ENCODE data around the gene CLDN1. TPM values are rescaled to one million over a fixed set of nuclear protein-coding genes. Genes with fewer than 3 reads are reported as not detected.

Gene CLDN1
- total and polyA plus RNA-seq, 9 donors: 1.8 to 258 (median 13.2) TPM

DNA sequence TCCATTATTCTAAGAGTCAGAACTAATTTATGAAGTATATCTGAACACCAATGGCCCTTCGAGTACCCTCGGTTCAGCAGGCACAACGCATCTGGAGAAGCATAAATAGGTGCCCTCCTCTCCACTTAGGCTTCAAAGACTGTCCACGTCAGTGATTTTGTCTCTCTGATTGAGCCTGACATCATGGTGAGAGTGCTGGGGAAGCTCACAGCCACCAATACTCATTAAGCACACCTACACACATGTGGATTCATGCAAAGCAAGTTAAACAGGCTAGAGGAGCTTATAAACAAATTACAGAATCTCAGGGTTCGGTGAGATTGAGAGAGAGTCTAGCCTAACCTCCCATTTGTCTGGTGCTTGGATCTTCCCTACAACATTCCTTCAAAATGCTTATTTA is 3.6 kb downstream of the CLDN1 start:
- H3K27ac ChIP-seq: no peak overlapping the region
- H3K27me3 ChIP-seq: no peaks in the 10 kb centered on the region
- intact Hi-C loops (cut with DNase I): no loop called here
- DNase-seq: no peak
- H3K4me1 ChIP-seq (ENCODE audit: insufficient read depth): peaks cover 5% of the 10 kb centered on the region
- H3K4me3 ChIP-seq: peak overlapping the region; percentile 8
- no peaks in the 10 kb centered on the region for H3K9me3 ChIP-seq
- WGBS, 3 donors: 86 to 91% (median 91%) methylated on average over 5 of the region's 5 CpGs
- TF ChIP-seq POLR2A (IDR thresholded peaks at IDR 0.05) (no peak), EP300 (IDR thresholded peaks at IDR 0.05) (no peak)
- TF ChIP-seq, protein P1, sequence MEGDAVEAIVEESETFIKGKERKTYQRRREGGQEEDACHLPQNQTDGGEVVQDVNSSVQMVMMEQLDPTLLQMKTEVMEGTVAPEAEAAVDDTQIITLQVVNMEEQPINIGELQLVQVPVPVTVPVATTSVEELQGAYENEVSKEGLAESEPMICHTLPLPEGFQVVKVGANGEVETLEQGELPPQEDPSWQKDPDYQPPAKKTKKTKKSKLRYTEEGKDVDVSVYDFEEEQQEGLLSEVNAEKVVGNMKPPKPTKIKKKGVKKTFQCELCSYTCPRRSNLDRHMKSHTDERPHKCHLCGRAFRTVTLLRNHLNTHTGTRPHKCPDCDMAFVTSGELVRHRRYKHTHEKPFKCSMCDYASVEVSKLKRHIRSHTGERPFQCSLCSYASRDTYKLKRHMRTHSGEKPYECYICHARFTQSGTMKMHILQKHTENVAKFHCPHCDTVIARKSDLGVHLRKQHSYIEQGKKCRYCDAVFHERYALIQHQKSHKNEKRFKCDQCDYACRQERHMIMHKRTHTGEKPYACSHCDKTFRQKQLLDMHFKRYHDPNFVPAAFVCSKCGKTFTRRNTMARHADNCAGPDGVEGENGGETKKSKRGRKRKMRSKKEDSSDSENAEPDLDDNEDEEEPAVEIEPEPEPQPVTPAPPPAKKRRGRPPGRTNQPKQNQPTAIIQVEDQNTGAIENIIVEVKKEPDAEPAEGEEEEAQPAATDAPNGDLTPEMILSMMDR (IDR thresholded peaks at IDR 0.05): no peak
- no peaks in the 10 kb centered on the region for H3K36me3 ChIP-seq

DNA sequence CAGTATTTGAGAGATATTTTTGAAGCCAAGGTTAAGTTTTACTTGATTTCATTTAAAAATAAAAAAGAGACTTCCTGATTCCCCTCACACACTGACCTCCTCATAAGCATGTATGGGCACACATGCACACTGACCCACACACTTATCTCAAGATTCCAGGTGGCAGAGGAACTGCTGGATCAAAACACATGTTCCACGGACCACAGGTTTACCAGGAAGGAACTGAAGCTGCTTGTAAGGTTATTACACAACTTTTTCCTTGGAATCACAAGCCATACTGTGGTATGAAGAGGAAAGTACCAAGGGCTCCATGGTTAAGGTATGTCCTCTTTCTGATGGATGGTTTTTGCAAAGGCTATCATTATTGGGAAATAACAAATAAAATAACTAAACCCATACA is 7.5 kb downstream of the CLDN1 start:
- TF ChIP-seq EP300 (IDR thresholded peaks at IDR 0.05): no peak
- TF ChIP-seq POLR2A (IDR thresholded peaks at IDR 0.05): no peak
- TF ChIP-seq, protein P1 (IDR thresholded peaks at IDR 0.05): no peak
- intact Hi-C loops (cut with DNase I): no loop called here

DNA sequence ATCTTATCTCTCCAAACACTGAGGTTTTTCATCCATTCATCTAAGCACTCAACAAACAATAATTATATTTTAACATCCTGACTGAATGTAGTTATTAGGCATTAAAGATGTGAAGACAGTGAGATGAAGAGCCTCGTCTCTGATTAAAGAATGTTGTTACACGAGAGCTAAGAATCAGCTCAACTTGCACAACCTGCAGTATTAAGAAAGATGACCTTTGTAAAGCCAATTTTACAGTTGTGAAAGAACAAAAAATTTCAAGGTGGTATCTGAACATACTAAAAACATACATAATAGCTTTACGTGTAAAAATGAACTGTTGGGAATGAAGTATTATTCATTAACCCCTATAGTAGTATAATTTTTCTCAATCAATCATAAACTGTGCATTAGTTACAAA is 12.8 kb downstream of the CLDN1 start:
- no peaks in the 10 kb centered on the region for H3K36me3 ChIP-seq
- WGBS, 3 donors: 61 to 94% (median 61%) methylated on average over 3 of the region's 3 CpGs
- H3K9me3 ChIP-seq: no peaks in the 10 kb centered on the region
- H3K4me1 ChIP-seq (ENCODE audit: insufficient read depth): no peaks in the 10 kb centered on the region
- intact Hi-C loops (cut with DNase I): no loop called here
- no peak for TF ChIP-seq POLR2A (IDR thresholded peaks at IDR 0.05)
- TF ChIP-seq, protein P1 (IDR thresholded peaks at IDR 0.05): no peak
- no peak for TF ChIP-seq EP300 (IDR thresholded peaks at IDR 0.05)
- no peak overlapping the region for H3K27ac ChIP-seq
- H3K4me3 ChIP-seq: no peak overlapping the region
- DNase-seq: no peak
- H3K27me3 ChIP-seq: no peaks in the 10 kb centered on the region

More for the DNA sequence above, 7.5 kb downstream of the CLDN1 start:
- no peaks in the 10 kb centered on the region for H3K4me1 ChIP-seq (ENCODE audit: insufficient read depth)
- no peaks in the 10 kb centered on the region for H3K9me3 ChIP-seq
- no peak overlapping the region for H3K4me3 ChIP-seq
- DNase-seq: no peak
- H3K27ac ChIP-seq: no peak overlapping the region
- WGBS, 3 donors: 66 to 74% (median 66%) methylated on average over 1 of the region's 1 CpG
- no peaks in the 10 kb centered on the region for H3K27me3 ChIP-seq
- no peaks in the 10 kb centered on the region for H3K36me3 ChIP-seq

DNA sequence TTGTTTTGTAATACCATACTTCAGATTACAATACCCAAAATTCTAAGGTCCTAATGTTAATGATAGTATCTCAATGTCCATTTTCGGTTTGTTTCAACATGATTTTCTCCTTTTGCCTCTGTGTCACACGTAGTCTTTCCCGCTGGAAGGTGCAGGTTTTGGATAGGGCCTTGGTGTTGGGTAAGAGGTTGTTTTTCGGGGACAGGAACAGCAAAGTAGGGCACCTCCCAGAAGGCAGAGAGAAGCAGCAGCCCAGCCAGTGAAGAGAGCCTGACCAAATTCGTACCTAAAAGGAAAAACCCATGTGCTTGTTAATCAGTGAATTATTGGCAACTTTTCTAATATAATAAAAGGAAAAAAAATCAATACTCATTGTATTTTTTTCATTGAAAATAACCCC is 14.1 kb downstream of the CLDN1 start:
- Histone ChIP-seq H3K4me3 (no peak overlapping the region), H3K9me3 (no peaks in the 10 kb centered on the region), H3K4me1 (ENCODE audit: insufficient read depth) (no peaks in the 10 kb centered on the region), H3K36me3 (no peaks in the 10 kb centered on the region), H3K27ac (no peak overlapping the region), H3K27me3 (no peaks in the 10 kb centered on the region)
- TF ChIP-seq, protein P1 (IDR thresholded peaks at IDR 0.05): no peak
- TF ChIP-seq POLR2A (IDR thresholded peaks at IDR 0.05) (no peak), EP300 (IDR thresholded peaks at IDR 0.05) (no peak)
- intact Hi-C loops (cut with DNase I): no loop called here
- 95 to 97% (median 96%) methylated on average over 5 of the region's 5 CpGs for WGBS, 3 donors
- DNase-seq: no peak

DNA sequence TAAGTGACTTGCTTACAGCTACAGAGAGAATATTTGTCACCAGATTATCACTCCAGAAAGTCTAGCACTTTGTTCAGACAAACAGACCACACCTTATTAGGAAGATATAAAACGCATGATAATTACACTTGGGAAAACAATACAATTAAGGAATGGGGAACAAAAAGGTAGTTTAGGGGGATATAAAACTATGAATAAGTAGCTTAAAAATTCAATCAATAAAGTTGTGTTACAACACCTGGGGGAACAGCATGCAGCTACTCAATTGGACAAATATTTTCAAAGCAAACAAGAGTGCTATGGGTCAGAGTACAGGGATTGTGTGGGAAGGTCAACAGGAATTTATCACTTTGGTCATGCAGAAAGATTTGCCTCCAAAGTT is 15.1 kb downstream of the CLDN1 start:
- WGBS, 3 donors: 73 to 90% (median 76%) methylated on average over 1 of the region's 1 CpG
- Histone ChIP-seq H3K9me3 (no peaks in the 10 kb centered on the region), H3K4me1 (ENCODE audit: insufficient read depth) (no peaks in the 10 kb centered on the region), H3K27me3 (no peaks in the 10 kb centered on the region), H3K36me3 (no peaks in the 10 kb centered on the region), H3K27ac (no peak overlapping the region), H3K4me3 (no peak overlapping the region)
- no peak for DNase-seq
- no peak for TF ChIP-seq EP300 (IDR thresholded peaks at IDR 0.05)
- TF ChIP-seq, protein P1 (IDR thresholded peaks at IDR 0.05): no peak
- TF ChIP-seq POLR2A (IDR thresholded peaks at IDR 0.05): no peak
- intact Hi-C loops (cut with DNase I): no loop called here
